Parathyroid adenoma (tissue), 2 donors: ENCODE measurements around the gene PAIP2.

Experiments
- H2AFZ ChIP-seq: fragments of 300-600 bp; sonication (generic); one replicate; pipeline ENCODE4 v1.7.0; 2017; ENCODE audit warnings: antibody characterized with exemption, mild to moderate bottlenecking
- H3K27ac ChIP-seq: fragments of 300-600 bp; sonication (generic); one replicate; pipeline ENCODE4 v1.7.0; 2017
- H3K27me3 ChIP-seq: fragments of 300-600 bp; sonication (generic); one replicate; pipeline ENCODE4 v1.7.0; 2017; ENCODE audit warnings: low read length; ENCODE audit not compliant: control insufficient read depth, insufficient read depth
- H3K36me3 ChIP-seq: fragments of 300-600 bp; sonication (generic); one replicate; pipeline ENCODE4 v1.7.0; 2017; ENCODE audit warnings: low read length; ENCODE audit not compliant: control insufficient read depth, insufficient read depth
- H3K4me1 ChIP-seq: fragments of 300-600 bp; sonication (generic); one replicate; pipeline ENCODE4 v1.7.0; 2017; ENCODE audit warnings: control low read depth
- H3K4me2 ChIP-seq: fragments of 300-600 bp; sonication (generic); one replicate; pipeline ENCODE4 v1.7.0; 2017; ENCODE audit warnings: low read length
- H3K4me3 ChIP-seq: fragments of 300-600 bp; sonication (generic); one replicate; pipeline ENCODE4 v1.7.0; 2017; ENCODE audit warnings: low read depth, low read length
- H3K79me2 ChIP-seq: fragments of 300-600 bp; sonication (generic); one replicate; pipeline ENCODE4 v1.7.0; 2017; ENCODE audit warnings: control low read depth
- H3K9ac ChIP-seq: fragments of 300-600 bp; sonication (generic); one replicate; pipeline ENCODE4 v1.7.0; 2017; ENCODE audit warnings: mild to moderate bottlenecking
- H3K9me3 ChIP-seq: fragments of 300-600 bp; sonication (generic); one replicate; pipeline ENCODE4 v1.7.0; 2017; ENCODE audit warnings: low read length; ENCODE audit not compliant: control insufficient read depth
- CTCF ChIP-seq: fragments of 300-600 bp; sonication (generic); IDR thresholded peaks from one replicate; pipeline ENCODE4 v1.7.0; 2017; ENCODE audit warnings: antibody characterized with exemption, mild to moderate bottlenecking
- donor health status: primary hyperparathyroidism.

PAIP2 gene

DNA sequence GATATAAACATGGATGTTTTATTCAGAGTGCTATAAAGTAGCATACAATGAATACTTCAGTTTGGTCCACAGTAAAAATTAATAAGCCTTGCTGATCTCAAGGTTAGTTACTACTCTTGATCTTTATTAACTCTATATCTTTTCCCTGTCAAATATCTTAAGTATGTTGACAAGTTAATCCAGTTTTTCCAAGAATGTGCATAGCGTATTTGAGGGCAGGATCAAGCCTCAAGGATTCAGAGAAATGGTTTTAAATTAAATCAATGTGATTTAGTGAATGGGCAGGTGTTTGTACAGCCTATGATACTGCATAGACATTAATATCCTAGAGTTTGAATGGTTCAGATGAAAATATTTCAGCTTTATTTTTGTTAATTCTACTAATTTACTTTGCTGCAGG, 27.4 kb upstream of the PAIP2 start:
- Histone ChIP-seq H2AFZ (no peak overlapping the region), H3K79me2 (peaks cover 58% of the 10 kb centered on the region), H3K9ac (no peak overlapping the region), H3K9me3 (no peaks in the 10 kb centered on the region), H3K27me3 (no peaks in the 10 kb centered on the region), H3K36me3 (no peaks in the 10 kb centered on the region), H3K4me2 (no peak overlapping the region), H3K27ac (no peak overlapping the region), H3K4me3 (no peak overlapping the region), H3K4me1 (peaks cover 8% of the 10 kb centered on the region)
- no peak for TF ChIP-seq CTCF

GRCh38 chr5:139315056-139315615, 26.5 kb upstream of the PAIP2 start:
- no peak overlapping the region for H3K4me2 ChIP-seq
- TF ChIP-seq CTCF, result no peak
- H3K4me3 ChIP-seq, result no peak overlapping the region
- peaks cover 4% of the 10 kb centered on the region for H3K4me1 ChIP-seq
- peaks cover 55% of the 10 kb centered on the region for H3K79me2 ChIP-seq
- H3K27me3 ChIP-seq, result no peaks in the 10 kb centered on the region
- no peak overlapping the region for H3K27ac ChIP-seq
- no peak overlapping the region for H2AFZ ChIP-seq
- no peaks in the 10 kb centered on the region for H3K9me3 ChIP-seq
- H3K9ac ChIP-seq, result no peak overlapping the region
- no peaks in the 10 kb centered on the region for H3K36me3 ChIP-seq

- Histone ChIP-seq H3K4me3 (no peak overlapping the region), H3K4me2 (no peak overlapping the region), H3K36me3 (no peaks in the 10 kb centered on the region), H3K9ac (no peak overlapping the region), H3K9me3 (no peaks in the 10 kb centered on the region), H3K4me1 (no peaks in the 10 kb centered on the region), H2AFZ (no peak overlapping the region), H3K27me3 (no peaks in the 10 kb centered on the region), H3K27ac (no peak overlapping the region), H3K79me2 (peaks cover 4% of the 10 kb centered on the region)
- no peak for TF ChIP-seq CTCF
Measured at GRCh38 chr5:139335811-139336210, 5.8 kb upstream of the PAIP2 start.

DNA sequence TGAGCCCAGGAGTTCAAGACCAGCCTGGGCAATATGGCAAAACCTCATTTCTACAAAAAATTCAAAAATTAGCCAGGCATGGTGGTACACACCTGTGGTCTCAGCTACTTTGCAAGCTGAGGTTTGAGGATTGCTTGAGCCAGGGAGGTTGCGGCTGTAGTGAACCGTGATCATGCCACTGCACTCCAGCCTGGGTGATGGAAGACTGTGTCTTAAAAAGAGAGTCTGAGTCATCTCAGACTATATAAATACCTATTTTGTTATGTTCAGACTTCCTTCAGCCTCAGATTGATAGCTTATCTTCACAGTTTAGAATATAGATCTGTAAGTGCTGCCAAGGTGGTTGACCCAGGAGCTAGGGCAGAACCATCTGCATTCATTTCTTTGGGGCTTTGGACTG, 1.6 kb upstream of the PAIP2 start:
- no peaks in the 10 kb centered on the region for H3K9me3 ChIP-seq
- H3K4me3 ChIP-seq, result no peak overlapping the region
- H3K27me3 ChIP-seq, result no peaks in the 10 kb centered on the region
- no peaks in the 10 kb centered on the region for H3K36me3 ChIP-seq
- H3K4me1 ChIP-seq, result peaks cover 9% of the 10 kb centered on the region
- H3K4me2 ChIP-seq, result no peak overlapping the region
- H2AFZ ChIP-seq, result no peak overlapping the region
- no peak overlapping the region for H3K9ac ChIP-seq
- H3K79me2 ChIP-seq, result peaks cover 22% of the 10 kb centered on the region
- no peak for TF ChIP-seq CTCF
- H3K27ac ChIP-seq, result no peak overlapping the region

GRCh38 chr5:139341187-139341688, 416 bp upstream of the PAIP2 start:
- no peaks in the 10 kb centered on the region for H3K36me3 ChIP-seq
- H3K27ac ChIP-seq, result peak overlapping the region; percentile 98
- H3K9ac ChIP-seq, result no peak overlapping the region
- no peak for TF ChIP-seq CTCF
- H3K4me2 ChIP-seq, result peak overlapping the region; percentile 88
- peaks cover 9% of the 10 kb centered on the region for H3K4me1 ChIP-seq
- H3K27me3 ChIP-seq, result no peaks in the 10 kb centered on the region
- H3K4me3 ChIP-seq, result peak overlapping the region; percentile 91
- no peaks in the 10 kb centered on the region for H3K9me3 ChIP-seq
- H2AFZ ChIP-seq, result peak overlapping the region; percentile 91
- H3K79me2 ChIP-seq, result peaks cover 31% of the 10 kb centered on the region
